Measurements from ENCODE around the gene IGSF9B.

DNA sequence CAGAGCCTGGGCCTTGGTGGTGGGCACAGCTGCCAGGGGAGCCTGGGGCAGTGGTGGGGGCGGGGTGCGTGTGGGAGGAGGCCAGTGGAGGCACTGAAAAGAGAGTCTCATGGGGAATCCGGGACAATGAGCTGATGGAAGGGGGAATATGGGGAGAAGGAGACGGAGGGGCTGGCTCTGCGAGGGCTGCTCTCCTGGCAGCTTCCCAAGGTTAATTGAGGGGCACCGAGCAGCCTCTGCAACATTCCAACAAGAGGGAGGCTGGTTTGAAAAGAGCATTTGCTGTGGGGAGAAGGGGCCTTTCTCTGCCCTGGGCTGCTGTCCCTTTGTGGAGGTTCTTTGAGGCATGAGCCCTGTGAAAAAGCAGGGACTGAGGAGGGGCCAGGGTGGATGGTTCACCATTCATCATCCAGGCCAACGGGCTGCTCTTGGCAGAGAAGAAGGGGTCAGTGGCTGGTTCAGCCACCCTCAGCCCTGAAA lies 9.4 kb upstream of the IGSF9B start:
- TF ChIP-seq EZH2 (IDR thresholded peaks at IDR 0.05; ENCODE audit: insufficient read depth, poor library complexity, severe bottlenecking) (no peak), EZH2phosphoT487 (IDR thresholded peaks at IDR 0.05; ENCODE audit: insufficient read depth, low read depth) (no peak)
